NCI-H1105 (cell line): Measurements from ENCODE around the gene ERVK3-1.
"Not testable (repeated sequence)": the region's sequence is repeated elsewhere in the genome, so short reads cannot be mapped to it uniquely, and the experiment has no call there.

Experiments
- DNase-seq: peaks from one replicate; lab custom pipeline; 2025; lab: John Stamatoyannopoulos, UW

ERVK3-1 gene

GRCh38 chr19:58346961-58347929, 42.1 kb downstream of the ERVK3-1 start:
- DNase-seq = peak; percentile 15

GRCh38 chr19:58348080-58348479, 42.9 kb downstream of the ERVK3-1 start:
- not testable (repeated sequence) for DNase-seq

GRCh38 chr19:58349590-58349989, 44.4 kb downstream of the ERVK3-1 start:
- no peak for DNase-seq

GRCh38 chr19:58350001-58350861, 45.1 kb downstream of the ERVK3-1 start:
- no peak for DNase-seq

- no peak for DNase-seq
Measured at GRCh38 chr19:58350871-58351557, 45.8 kb downstream of the ERVK3-1 start.

GRCh38 chr19:58351558-58351878, 46.3 kb downstream of the ERVK3-1 start:
- DNase-seq = no peak

GRCh38 chr19:58351990-58352755, 47.0 kb downstream of the ERVK3-1 start:
- DNase-seq = no peak

- no peak for DNase-seq
Measured at GRCh38 chr19:58352760-58353671, 47.8 kb downstream of the ERVK3-1 start, which contains the start of gene A1BG. TSS of gene A1BG (minus strand) at chr19:58353492. CDS start at chr19:58353437, 55 bp downstream.

- no peak for DNase-seq
Measured at GRCh38 chr19:58353717-58354477, 48.7 kb downstream of the ERVK3-1 start.

GRCh38 chr19:58354478-58355030, 49.4 kb downstream of the ERVK3-1 start:
- no peak for DNase-seq

GRCh38 chr19:58355215-58355796, 50.1 kb downstream of the ERVK3-1 start:
- DNase-seq = no peak

GRCh38 chr19:58355908-58356765, 51.0 kb downstream of the ERVK3-1 start:
- no peak for DNase-seq

- no peak for DNase-seq
Measured at GRCh38 chr19:58356766-58357480, 51.7 kb downstream of the ERVK3-1 start.

- no peak for DNase-seq
Measured at GRCh38 chr19:58357481-58358145, 52.4 kb downstream of the ERVK3-1 start.

GRCh38 chr19:58361900-58362271, 56.7 kb downstream of the ERVK3-1 start:
- no peak for DNase-seq

GRCh38 chr19:58362272-58362994, 57.3 kb downstream of the ERVK3-1 start, which contains the start of gene ZNF497:
TSS of gene ZNF497 (minus strand) at chr19:58362751. CDS start at chr19:58357635, 5,116 bp downstream.
- peak; percentile 91 for DNase-seq
